ENCODE data around the gene HMGN4. TPM values are rescaled to one million over a fixed set of nuclear protein-coding genes. Genes with fewer than 3 reads are reported as not detected.
A peak's percentile ranks its signal among the peaks of the same experiment; 100 is the strongest.

The HMGN4 gene
- total RNA-seq (72.7 TPM), polyA plus RNA-seq (ENCODE audit: insufficient read depth, low read depth, low replicate concordance) (49.3 TPM)
- long read RNA-seq, donor 1, transcript HMGN4-201 (2 exons, 1,225 nt) = major isoform, 18 of 18 reads
- long read RNA-seq, donor 1, partial matches to known transcripts = 0 of 18 reads
- long read RNA-seq, donor 1, other reads (novel, unspliced or antisense) = 0 of 18 reads
- long read RNA-seq, donor 2, transcript HMGN4-201 (2 exons, 1,225 nt) = major isoform, 25 of 36 reads
- long read RNA-seq, donor 2, partial matches to known transcripts = 11 of 36 reads
- long read RNA-seq, donor 2, other reads (novel, unspliced or antisense) = 0 of 36 reads
- long read RNA-seq, donor 3, transcript HMGN4-201 (2 exons, 1,225 nt) = major isoform, 24 of 24 reads
- long read RNA-seq, donor 3, partial matches to known transcripts = 0 of 24 reads
- long read RNA-seq, donor 3, other reads (novel, unspliced or antisense) = 0 of 24 reads
- long read RNA-seq, donor 4, transcript HMGN4-201 (2 exons, 1,225 nt) = major isoform, 17 of 17 reads
- long read RNA-seq, donor 4, partial matches to known transcripts = 0 of 17 reads
- long read RNA-seq, donor 4, other reads (novel, unspliced or antisense) = 0 of 17 reads
- long read RNA-seq, donor 5, partial matches to known transcripts = 0 of 1 reads
- long read RNA-seq, donor 5, other reads (novel, unspliced or antisense) = 0 of 1 reads
- long read RNA-seq, donor 6, transcript HMGN4-201 (2 exons, 1,225 nt) = major isoform, 51 of 51 reads
- long read RNA-seq, donor 6, partial matches to known transcripts = 0 of 51 reads
- long read RNA-seq, donor 6, other reads (novel, unspliced or antisense) = 0 of 51 reads
- long read RNA-seq, donor 7, transcript HMGN4-201 (2 exons, 1,225 nt) = major isoform, 45 of 58 reads
- long read RNA-seq, donor 7, partial matches to known transcripts = 0 of 58 reads
- long read RNA-seq, donor 7, other reads (novel, unspliced or antisense) = 13 of 58 reads
- long read RNA-seq, donor 8, transcript HMGN4-201 (2 exons, 1,225 nt) = major isoform, 15 of 15 reads
- long read RNA-seq, donor 8, partial matches to known transcripts = 0 of 15 reads
- long read RNA-seq, donor 8, other reads (novel, unspliced or antisense) = 0 of 15 reads
- long read RNA-seq, donor 9, transcript HMGN4-201 (2 exons, 1,225 nt) = major isoform, 11 of 11 reads
- long read RNA-seq, donor 9, partial matches to known transcripts = 0 of 11 reads
- long read RNA-seq, donor 9, other reads (novel, unspliced or antisense) = 0 of 11 reads
- long read RNA-seq, donor 10, transcript HMGN4-201 (2 exons, 1,225 nt) = major isoform, 17 of 17 reads
- long read RNA-seq, donor 10, partial matches to known transcripts = 0 of 17 reads
- long read RNA-seq, donor 10, other reads (novel, unspliced or antisense) = 0 of 17 reads

DNA sequence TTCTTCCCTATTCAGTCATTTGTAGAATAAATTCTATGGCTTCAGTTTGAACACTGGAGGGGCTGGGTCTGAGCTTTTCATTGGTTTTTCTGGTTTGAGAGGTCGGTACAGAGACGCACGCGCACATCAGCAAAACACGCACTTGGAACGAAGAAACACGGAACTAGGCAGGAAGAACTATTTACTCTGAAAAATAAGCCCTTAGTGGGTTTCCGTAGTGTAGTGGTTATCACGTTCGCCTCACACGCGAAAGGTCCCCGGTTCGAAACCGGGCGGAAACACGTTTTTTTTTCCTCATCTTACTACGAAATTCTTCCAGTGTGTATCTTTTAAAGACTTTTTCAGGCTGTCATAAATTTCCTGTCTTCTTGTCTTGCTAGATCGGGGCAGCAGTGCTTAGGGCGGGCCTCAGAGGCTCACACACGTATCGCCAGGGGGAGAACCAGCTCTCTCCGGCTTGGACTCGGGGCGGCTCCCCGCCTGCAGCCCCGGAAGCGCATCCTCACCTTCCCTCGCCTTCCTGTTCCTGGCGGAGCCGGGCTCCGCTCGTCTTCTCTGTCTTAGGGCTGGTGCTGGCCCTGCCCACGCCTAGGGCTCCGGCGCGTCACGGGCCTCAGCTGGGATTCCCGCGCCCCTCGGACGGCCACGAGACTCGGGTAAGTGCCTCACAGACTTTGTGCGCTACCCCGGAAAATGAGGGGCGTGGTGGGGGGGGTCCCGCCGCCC lies at the start of gene HMGN4:
TSS of gene HMGN4 (plus strand) at position 521 of the 726 bp plus-strand sequence. CDS start 6,841 bp downstream, outside the sequence.
- Histone ChIP-seq H3K27ac (ENCODE audit: low read depth in 2 of 2, low read length in 2 of 2) (peak within 1 kb of the TSS; percentile 83 to 96), H3K9me3 (ENCODE audit: control insufficient read depth in 2 of 3, insufficient read depth in 1 of 3, low read length in 3 of 3) (no peaks in the 10 kb centered on the region), H3K4me1 (ENCODE audit: control insufficient read depth in 2 of 3, insufficient read depth in 2 of 3, low read depth in 1 of 3, low read length in 3 of 3) (peaks cover 6 to 14% (median 9%) of the 10 kb centered on the region in 3 donors), H3K4me3 (ENCODE audit: low read length in 3 of 3) (peak within 1 kb of the TSS; percentile 74 to 97 (median 92)), H3K27me3 (ENCODE audit: control insufficient read depth, insufficient read depth, low read length) (no peaks in the 10 kb centered on the region), H3K36me3 (ENCODE audit: control insufficient read depth in 2 of 3, insufficient read depth in 3 of 3, low read length in 3 of 3) (peaks cover 0 to 4% (median 0%) of the 10 kb centered on the region in 3 donors), H3K9ac (ENCODE audit: low read length in 3 of 3) (peak within 1 kb of the TSS; percentile 77 to 92 (median 88))
- TF ChIP-seq, protein P1, sequence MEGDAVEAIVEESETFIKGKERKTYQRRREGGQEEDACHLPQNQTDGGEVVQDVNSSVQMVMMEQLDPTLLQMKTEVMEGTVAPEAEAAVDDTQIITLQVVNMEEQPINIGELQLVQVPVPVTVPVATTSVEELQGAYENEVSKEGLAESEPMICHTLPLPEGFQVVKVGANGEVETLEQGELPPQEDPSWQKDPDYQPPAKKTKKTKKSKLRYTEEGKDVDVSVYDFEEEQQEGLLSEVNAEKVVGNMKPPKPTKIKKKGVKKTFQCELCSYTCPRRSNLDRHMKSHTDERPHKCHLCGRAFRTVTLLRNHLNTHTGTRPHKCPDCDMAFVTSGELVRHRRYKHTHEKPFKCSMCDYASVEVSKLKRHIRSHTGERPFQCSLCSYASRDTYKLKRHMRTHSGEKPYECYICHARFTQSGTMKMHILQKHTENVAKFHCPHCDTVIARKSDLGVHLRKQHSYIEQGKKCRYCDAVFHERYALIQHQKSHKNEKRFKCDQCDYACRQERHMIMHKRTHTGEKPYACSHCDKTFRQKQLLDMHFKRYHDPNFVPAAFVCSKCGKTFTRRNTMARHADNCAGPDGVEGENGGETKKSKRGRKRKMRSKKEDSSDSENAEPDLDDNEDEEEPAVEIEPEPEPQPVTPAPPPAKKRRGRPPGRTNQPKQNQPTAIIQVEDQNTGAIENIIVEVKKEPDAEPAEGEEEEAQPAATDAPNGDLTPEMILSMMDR (IDR thresholded peaks at IDR 0.05; ENCODE audit: borderline replicate concordance, extremely low read depth, insufficient read depth) = no peak
- peak; percentile 88 to 97 (median 96) for DNase-seq
- intact Hi-C loops (cut with DNase I) = no loop called here
- FAIRE-seq = no peak

DNA sequence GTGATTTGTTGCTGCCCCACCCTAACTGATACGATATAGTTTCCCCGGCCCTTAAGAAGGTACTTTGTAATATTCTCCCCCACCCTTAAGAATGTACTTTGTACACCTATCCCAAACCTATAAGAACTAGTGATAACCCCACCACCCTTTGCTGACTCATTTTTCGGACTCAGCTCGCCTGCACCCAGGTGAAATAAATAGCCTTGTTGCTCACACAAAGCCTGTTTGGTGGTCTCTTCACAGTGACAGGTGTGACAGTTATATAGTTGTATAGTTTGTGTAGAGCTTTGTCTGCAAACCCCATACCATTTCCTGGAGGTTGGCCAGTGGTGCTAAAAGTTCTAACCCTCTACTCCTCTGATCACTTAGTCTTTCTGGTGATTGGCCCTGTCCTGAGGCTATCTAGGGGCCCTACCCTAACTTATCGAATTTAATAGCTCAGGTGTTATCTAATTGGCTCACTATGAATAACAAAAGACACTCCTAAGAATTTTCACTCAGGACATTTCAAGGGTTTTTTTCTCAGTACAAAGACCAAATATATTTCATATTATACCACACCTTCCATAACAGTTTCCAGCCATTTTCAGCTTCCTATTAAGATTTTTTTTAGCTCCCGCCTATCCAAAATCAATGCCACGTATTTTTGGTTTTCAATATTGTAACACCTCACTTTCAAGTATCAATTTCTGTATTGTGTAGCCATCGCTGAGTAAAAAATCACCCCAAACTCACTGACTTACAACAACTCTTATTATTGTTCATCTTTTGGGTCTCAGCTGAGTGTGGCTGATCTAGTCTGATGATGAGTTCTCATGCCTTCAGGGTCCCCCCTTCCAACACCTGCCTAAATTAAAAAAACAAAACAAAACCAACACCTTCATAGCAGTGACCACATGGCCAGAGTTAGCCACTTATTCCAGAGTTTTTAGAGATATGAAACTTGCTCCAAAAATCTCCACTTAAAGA lies 47.9 kb upstream of the HMGN4 start:
- no peaks in the 10 kb centered on the region for H3K27me3 ChIP-seq (ENCODE audit: control insufficient read depth, insufficient read depth, low read length)
- H3K9ac ChIP-seq (ENCODE audit: low read length in 3 of 3) = no peak overlapping the region
- no peak for FAIRE-seq
- peaks cover 0 to 4% (median 0%) of the 10 kb centered on the region in 3 donors for H3K9me3 ChIP-seq (ENCODE audit: control insufficient read depth in 2 of 3, insufficient read depth in 1 of 3, low read length in 3 of 3)
- no peaks in the 10 kb centered on the region for H3K36me3 ChIP-seq (ENCODE audit: control insufficient read depth in 2 of 3, insufficient read depth in 3 of 3, low read length in 3 of 3)
- TF ChIP-seq, protein P1 (IDR thresholded peaks at IDR 0.05; ENCODE audit: borderline replicate concordance, extremely low read depth, insufficient read depth) = no peak
- no peaks in the 10 kb centered on the region for H3K4me1 ChIP-seq (ENCODE audit: control insufficient read depth in 2 of 3, insufficient read depth in 2 of 3, low read depth in 1 of 3, low read length in 3 of 3)
- no peak for DNase-seq
- intact Hi-C loops (cut with DNase I) = no loop called here
- H3K4me3 ChIP-seq (ENCODE audit: low read length in 3 of 3) = no peak overlapping the region
- H3K27ac ChIP-seq (ENCODE audit: low read depth in 2 of 2, low read length in 2 of 2) = no peak overlapping the region

All from kidney (tissue), 22 donors.